ENCODE results near the gene RNASEH1.

DNA sequence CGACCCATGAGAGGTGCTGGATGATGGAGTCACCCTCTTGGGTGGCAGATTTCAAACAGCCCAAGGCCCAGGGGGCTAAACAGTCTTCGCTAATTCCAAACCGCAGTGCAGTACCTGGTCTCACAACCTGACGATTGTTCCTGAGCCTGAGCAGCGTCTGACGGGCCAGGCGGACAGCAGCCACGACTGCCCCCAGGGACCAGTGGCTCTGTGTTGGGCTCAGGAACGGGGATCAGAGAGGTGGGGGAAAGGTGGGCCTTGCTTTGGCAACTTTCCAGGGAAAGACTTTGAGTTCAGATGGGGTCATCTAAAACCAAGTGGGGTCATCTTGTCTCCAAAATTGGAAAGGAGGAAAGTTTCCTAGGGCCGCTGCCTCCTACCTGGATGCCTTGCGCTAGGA lies 37.3 kb upstream of the RNASEH1 start:
- TF ChIP-seq CTCF (IDR thresholded peaks at IDR 0.05; ENCODE audit: insufficient read depth, low read length, poor library complexity, severe bottlenecking) (no peak), EZH2phosphoT487 (conservative IDR thresholded peaks at IDR 0.05; ENCODE audit: low read length) (no peak)

All from SU-DHL-6 (cell line).